Loucy (cell line): Measurements from ENCODE around the gene CEP290.

Source experiments
- H2AFZ ChIP-seq: fragments of 200-600 bp; sonication (generic); 2 replicates; pipeline ENCODE4 v1.6.0; 2016; ENCODE audit warnings: antibody characterized with exemption, mild to moderate bottlenecking, low read length, moderate library complexity
- H3F3A ChIP-seq: fragments of 200-600 bp; 2 replicates; pipeline ENCODE4 v1.6.0; 2016; ENCODE audit warnings: antibody characterized with exemption, low read depth, mild to moderate bottlenecking
- H3K27me3 ChIP-seq: fragments of 200-600 bp; sonication (generic); 2 replicates; pipeline ENCODE4 v1.6.1; 2014; ENCODE audit warnings: low read length, mild to moderate bottlenecking; ENCODE audit not compliant: insufficient read depth, poor library complexity, severe bottlenecking
- H3K36me3 ChIP-seq: fragments of 200-600 bp; sonication (generic); 2 replicates; pipeline ENCODE4 v1.6.1; 2016; ENCODE audit warnings: low read length; ENCODE audit not compliant: insufficient read depth
- H3K4me1 ChIP-seq: fragments of 200-600 bp; sonication (generic); 2 replicates; pipeline ENCODE4 v1.5.1; 2014; ENCODE audit warnings: low read length, mild to moderate bottlenecking; ENCODE audit not compliant: insufficient read depth, poor library complexity, severe bottlenecking
- H3K4me2 ChIP-seq: fragments of 200-600 bp; sonication (generic); 2 replicates; pipeline ENCODE4 v1.6.0; 2014; ENCODE audit warnings: antibody characterized with exemption, low read length, low read depth, mild to moderate bottlenecking; ENCODE audit not compliant: poor library complexity, severe bottlenecking
- H3K4me3 ChIP-seq: fragments of 200-600 bp; sonication (generic); 2 replicates; pipeline ENCODE4 v1.5.1; 2014; ENCODE audit warnings: low read length, mild to moderate bottlenecking, mixed read lengths; ENCODE audit not compliant: poor library complexity, severe bottlenecking
- H3K79me2 ChIP-seq: fragments of 200-600 bp; sonication (generic); 2 replicates; pipeline ENCODE4 v1.6.1; 2014; ENCODE audit warnings: low read length; ENCODE audit not compliant: insufficient read depth
- H3K9ac ChIP-seq: fragments of 200-600 bp; sonication (generic); 2 replicates; pipeline ENCODE4 v1.6.0; 2014; ENCODE audit warnings: mild to moderate bottlenecking, low read depth, low read length, moderate library complexity; ENCODE audit not compliant: poor library complexity, severe bottlenecking
- H3K9me2 ChIP-seq: fragments of 200-600 bp; sonication (generic); replicated peaks from 2 replicates; pipeline ENCODE4 v1.6.1; 2016; ENCODE audit warnings: low read depth, low read length, mixed read lengths
- H3K9me3 ChIP-seq: fragments of 200-600 bp; sonication (generic); 2 replicates; pipeline ENCODE4 v1.6.1; 2014; ENCODE audit warnings: mild to moderate bottlenecking, antibody characterized with exemption, low read length, low read depth; ENCODE audit not compliant: insufficient read depth
- H4K20me1 ChIP-seq: fragments of 200-600 bp; sonication (generic); 2 replicates; pipeline ENCODE4 v1.6.0; 2014; ENCODE audit warnings: antibody characterized with exemption, low read length, mild to moderate bottlenecking; ENCODE audit not compliant: insufficient read depth, poor library complexity, severe bottlenecking
- CTCF ChIP-seq: fragments of 200-600 bp; sonication (generic); conservative IDR thresholded peaks from 2 replicates; pipeline ENCODE4 v1.5.1; 2014; ENCODE audit warnings: mild to moderate bottlenecking, antibody characterized with exemption, low read length
- EZH2phosphoT487 ChIP-seq: fragments of 200-600 bp; IDR thresholded peaks from 2 replicates; pipeline ENCODE4 v1.6.1; 2018; ENCODE audit warnings: antibody characterized with exemption, mild to moderate bottlenecking, moderate library complexity, borderline replicate concordance

The CEP290 gene

GRCh38 chr12:88185988-88186387 is 44.1 kb upstream of the CEP290 start:
- H2AFZ ChIP-seq, result no peak overlapping the region
- no peaks in the 10 kb centered on the region for H3K9me3 ChIP-seq
- no peak overlapping the region for H3K9ac ChIP-seq
- H3K4me3 ChIP-seq, result no peak overlapping the region
- 0 out of 2 replicates have a peak, but pooled peaks cover 8% of the 10 kb centered on the region for H3K36me3 ChIP-seq
- TF ChIP-seq CTCF (no peak), EZH2phosphoT487 (no peak)
- H3K27me3 ChIP-seq, result no peaks in the 10 kb centered on the region
- no peaks in the 10 kb centered on the region for H3K4me1 ChIP-seq
- H3K9me2 ChIP-seq, result no peaks in the 10 kb centered on the region
- H3K79me2 ChIP-seq, result no peaks in the 10 kb centered on the region
- no peak overlapping the region for H3K4me2 ChIP-seq
- no peaks in the 10 kb centered on the region for H4K20me1 ChIP-seq
- H3F3A ChIP-seq, result no peaks in the 10 kb centered on the region

GRCh38 chr12:88185279-88185678 is 43.4 kb upstream of the CEP290 start:
- Histone ChIP-seq H3K9ac (no peak overlapping the region), H3K4me1 (no peaks in the 10 kb centered on the region), H3K4me3 (no peak overlapping the region), H3K4me2 (no peak overlapping the region), H3K9me2 (no peaks in the 10 kb centered on the region), H3F3A (no peaks in the 10 kb centered on the region), H3K27me3 (no peaks in the 10 kb centered on the region), H2AFZ (no peak overlapping the region), H4K20me1 (no peaks in the 10 kb centered on the region), H3K36me3 (peaks cover 4% of the 10 kb centered on the region; the same call in 1 of the 2 replicates), H3K9me3 (no peaks in the 10 kb centered on the region), H3K79me2 (no peaks in the 10 kb centered on the region)
- no peak for TF ChIP-seq EZH2phosphoT487
- no peak for TF ChIP-seq CTCF

GRCh38 chr12:88184196-88184595 is 42.3 kb upstream of the CEP290 start:
- Histone ChIP-seq H2AFZ (no peak overlapping the region), H3K4me3 (no peak overlapping the region), H3K79me2 (no peaks in the 10 kb centered on the region), H3K9me3 (no peaks in the 10 kb centered on the region), H4K20me1 (no peaks in the 10 kb centered on the region), H3K9me2 (no peaks in the 10 kb centered on the region), H3K4me2 (no peak overlapping the region), H3K27me3 (no peaks in the 10 kb centered on the region), H3K4me1 (no peaks in the 10 kb centered on the region), H3F3A (no peaks in the 10 kb centered on the region), H3K9ac (no peak overlapping the region), H3K36me3 (peaks cover 6% of the 10 kb centered on the region; the same call in 1 of the 2 replicates)
- TF ChIP-seq EZH2phosphoT487, result no peak
- TF ChIP-seq CTCF, result no peak
